Caco-2 (cell line): ENCODE measurements around the gene HMGXB4. TPM values are rescaled to one million over a fixed set of nuclear protein-coding genes. Genes with fewer than 3 reads are reported as not detected.

Source experiments
- BruUV-seq: library from RNA; stranded (reverse); fragments of 400-500 nt; replicated peaks from 2 replicates; lab custom pipeline; 2021; lab: Mats Ljungman, UMichigan
- CTCF ChIA-PET: fragments of 300-600 bp; sonication (Branson Sonifier 250); formaldehyde crosslinking; loops from one replicate; lab custom pipeline; 2022; ENCODE audit warnings: antibody characterized with exemption; lab: Charles Lee
- POLR2A ChIA-PET: fragments of 300-600 bp; sonication (Branson Sonifier 250); formaldehyde crosslinking; loops from one replicate; lab custom pipeline; 2022; ENCODE audit warnings: antibody characterized with exemption; lab: Charles Lee
- DNase-seq, 2 experiments: peaks; one replicate each; pipeline versions ENCODE4 v3.0.0 to v3.0.0-alpha.2; 2020 to 2022
- H3K27me3 ChIP-seq: replicated peaks from 2 replicates; pipeline ENCODE4 v1.6.0; 2011; ENCODE audit warnings: low read length; ENCODE audit not compliant: control insufficient read depth, insufficient read depth
- H3K36me3 ChIP-seq: 2 replicates; pipeline ENCODE4 v1.5.1; 2011; ENCODE audit warnings: low read length; ENCODE audit not compliant: control insufficient read depth, insufficient read depth
- H3K4me1 ChIP-seq: fragments of 250-450 bp; sonication (Bioruptor Pico); 2 replicates; pipeline ENCODE4 v1.5.1; 2020; ENCODE audit warnings: mild to moderate bottlenecking
- H3K4me3 ChIP-seq: 2 replicates; pipeline ENCODE4 v1.5.1; 2011; ENCODE audit warnings: low read depth, mild to moderate bottlenecking, control low read depth, low read length
- H3K9me3 ChIP-seq: fragments of 250-450 bp; sonication (Bioruptor Pico); 2 replicates; pipeline ENCODE4 v1.5.1; 2020; ENCODE audit warnings: mild to moderate bottlenecking, moderate library complexity
- H3K27ac Mint-ChIP-seq: one replicate; pipeline ENCODE4 v1.8.0; 2022; ENCODE audit warnings: mixed read lengths; ENCODE audit not compliant: unreplicated experiment
- H3K27me3 Mint-ChIP-seq: one replicate; pipeline ENCODE4 v1.8.0; 2022; ENCODE audit warnings: mixed read lengths; ENCODE audit not compliant: insufficient read depth, unreplicated experiment
- H3K36me3 Mint-ChIP-seq: one replicate; pipeline ENCODE4 v1.8.0; 2022; ENCODE audit warnings: mild to moderate bottlenecking, mixed read lengths; ENCODE audit not compliant: insufficient read depth, unreplicated experiment
- H3K4me1 Mint-ChIP-seq: one replicate; pipeline ENCODE4 v1.8.0; 2022; ENCODE audit warnings: low read depth, mixed read lengths; ENCODE audit not compliant: unreplicated experiment
- H3K4me3 Mint-ChIP-seq: one replicate; pipeline ENCODE4 v1.8.0; 2022; ENCODE audit warnings: mild to moderate bottlenecking, moderate library complexity, mixed read lengths; ENCODE audit not compliant: unreplicated experiment
- H3K9me3 Mint-ChIP-seq: one replicate; pipeline ENCODE4 v1.8.0; 2022; ENCODE audit warnings: mixed read lengths; ENCODE audit not compliant: unreplicated experiment
- CTCF ChIP-seq, 2 experiments: fragments of 200-600 bp in 1 of 2; IDR thresholded peaks; 1 replicate in 1 of 2; 2 replicates in 1 of 2; pipeline versions ENCODE4 v1.5.1 to v1.8.0; 2011 to 2022; ENCODE audit warnings: antibody characterized with exemption in 1 of 2, control low read depth in 1 of 2, inconsistent platforms in 1 of 2, low read depth in 1 of 2, low read length in 1 of 2, mild to moderate bottlenecking in 1 of 2, moderate library complexity in 1 of 2; ENCODE audit not compliant: insufficient read depth in 1 of 2, severe bottlenecking in 1 of 2, unreplicated experiment in 1 of 2
- intact Hi-C: fragments of 100-400 bp; cut with micrococcal nuclease; formaldehyde crosslinking; loops from one replicate; pipeline ENCODE4 v1.10.0; 2022; ENCODE audit not compliant: unreplicated experiment
- total RNA-seq: library from RNA; stranded (reverse); gene quantifications from 2 replicates; pipeline ENCODE4 v1.2.3, GENCODE V29; 2022

HMGXB4 gene
- total RNA-seq, 1 experiment from 2014 or later: 22.3 TPM

DNA sequence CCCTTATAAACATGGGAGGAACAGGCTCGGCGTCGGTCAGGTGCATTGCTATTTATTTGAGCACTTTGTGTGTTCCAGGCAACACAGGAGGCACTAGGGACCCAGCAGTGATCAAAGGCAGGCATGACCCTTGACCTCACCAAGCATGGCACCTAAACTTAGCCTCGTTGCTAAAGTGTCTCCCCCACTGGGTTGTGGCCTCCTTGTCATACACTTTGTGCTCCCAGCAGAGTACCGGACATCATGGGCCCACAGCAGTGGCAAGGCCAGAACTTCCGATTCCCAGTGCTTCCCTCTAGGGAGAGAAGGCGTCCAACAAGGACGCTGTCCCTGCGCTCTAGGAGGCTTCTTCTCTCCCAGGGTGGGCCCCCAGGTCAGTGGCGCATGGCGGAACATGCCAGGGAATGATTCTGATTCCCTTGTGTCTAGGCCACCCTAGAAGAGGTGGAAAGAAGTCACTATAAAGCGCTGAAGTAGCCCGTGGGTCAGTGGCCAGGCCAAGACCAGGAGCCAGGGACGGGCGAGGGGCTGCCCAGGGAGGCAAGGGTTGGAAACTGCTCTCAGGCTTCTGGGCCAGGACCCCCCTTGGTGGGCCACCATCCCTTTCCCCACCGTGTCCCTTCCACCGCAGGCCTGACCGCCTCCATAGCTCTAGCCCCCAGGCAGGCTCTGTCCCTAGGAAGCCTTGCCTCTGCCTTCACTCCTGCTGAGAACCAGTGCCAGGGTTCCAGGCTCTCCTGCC, 62.1 kb downstream of the HMGXB4 start:
- Mint-ChIP-seq H3K27me3 (no peaks in the 10 kb centered on the region), H3K27ac (no peak overlapping the region), H3K9me3 (no peaks in the 10 kb centered on the region), H3K4me1 (no peaks in the 10 kb centered on the region), H3K36me3 (peaks cover 16% of the 10 kb centered on the region), H3K4me3 (no peak overlapping the region)
- CTCF ChIA-PET: no interaction called here
- Histone ChIP-seq H3K4me3 (no peak overlapping the region), H3K27me3 (no peaks in the 10 kb centered on the region), H3K4me1 (no peaks in the 10 kb centered on the region), H3K36me3 (peaks cover 1% of the 10 kb centered on the region; the same call in 1 of the 2 replicates), H3K9me3 (no peaks in the 10 kb centered on the region)
- POLR2A ChIA-PET: no interaction called here
- intact Hi-C loops: no loop called here
- peak in 1 of 2 experiments; percentile 23 for DNase-seq
- no peak for TF ChIP-seq CTCF (IDR thresholded peaks at IDR 0.05; ENCODE audit: insufficient read depth in 1 of 2, low read depth in 1 of 2, low read length in 1 of 2, severe bottlenecking in 1 of 2, unreplicated experiment in 1 of 2)
- no TSS peak for BruUV-seq

DNA sequence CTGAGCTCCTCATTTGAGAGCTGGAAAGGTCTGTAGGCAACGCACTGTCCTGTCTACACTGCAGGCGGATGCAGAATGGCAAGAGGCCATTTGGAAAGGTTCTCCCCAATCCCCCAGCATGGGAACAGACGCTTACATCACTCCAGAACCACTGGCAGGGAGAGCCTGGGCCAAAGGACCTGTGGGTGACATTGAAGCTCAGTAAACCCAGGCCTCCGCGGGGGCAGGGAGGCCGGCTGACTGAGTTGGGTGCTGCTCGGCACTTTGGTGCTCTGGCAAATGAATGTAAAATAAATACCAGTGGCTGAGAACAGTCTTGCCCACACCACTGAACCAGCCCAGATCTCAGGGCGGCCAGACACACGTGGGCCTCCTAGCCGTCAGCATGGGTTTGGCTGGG, 64.8 kb downstream of the HMGXB4 start:
- H3K4me3 ChIP-seq: no peak overlapping the region
- peaks cover 2% of the 10 kb centered on the region for H3K36me3 ChIP-seq
- ChIA-PET POLR2A (no interaction called here), CTCF (no interaction called here)
- H3K27me3 ChIP-seq: no peaks in the 10 kb centered on the region
- H3K4me1 ChIP-seq: no peaks in the 10 kb centered on the region
- H3K36me3 Mint-ChIP-seq: peaks cover 26% of the 10 kb centered on the region
- intact Hi-C loops: no loop called here
- no peak overlapping the region for H3K4me3 Mint-ChIP-seq
- no TSS peak for BruUV-seq
- no peak for TF ChIP-seq CTCF (IDR thresholded peaks at IDR 0.05; ENCODE audit: insufficient read depth in 1 of 2, low read depth in 1 of 2, low read length in 1 of 2, severe bottlenecking in 1 of 2, unreplicated experiment in 1 of 2)
- no peaks in the 10 kb centered on the region for H3K9me3 Mint-ChIP-seq
- H3K4me1 Mint-ChIP-seq: no peaks in the 10 kb centered on the region
- H3K9me3 ChIP-seq: no peaks in the 10 kb centered on the region
- no peak for DNase-seq
- no peaks in the 10 kb centered on the region for H3K27me3 Mint-ChIP-seq
- no peak overlapping the region for H3K27ac Mint-ChIP-seq

- Mint-ChIP-seq H3K27me3 (no peaks in the 10 kb centered on the region), H3K36me3 (peaks cover 25% of the 10 kb centered on the region), H3K9me3 (no peaks in the 10 kb centered on the region), H3K27ac (no peak overlapping the region), H3K4me3 (no peak overlapping the region), H3K4me1 (no peaks in the 10 kb centered on the region)
- BruUV-seq: no TSS peak
- intact Hi-C loops: no loop called here
- Histone ChIP-seq H3K4me1 (no peaks in the 10 kb centered on the region), H3K4me3 (no peak overlapping the region), H3K27me3 (no peaks in the 10 kb centered on the region), H3K36me3 (peaks cover 4% of the 10 kb centered on the region), H3K9me3 (no peaks in the 10 kb centered on the region)
- ChIA-PET POLR2A (no interaction called here), CTCF (no interaction called here)
- DNase-seq: no peak
- no peak for TF ChIP-seq CTCF (IDR thresholded peaks at IDR 0.05; ENCODE audit: insufficient read depth in 1 of 2, low read depth in 1 of 2, low read length in 1 of 2, severe bottlenecking in 1 of 2, unreplicated experiment in 1 of 2)
These were observed 65.6 kb downstream of the HMGXB4 start for GRCh38 chr22:35322893-35323292.
